Activated T-helper 9 cell treated with anti-CD3 and anti-CD28 coated beads, Interleukin-2, amount 50 U/mL, for 16 hours (primary cell): ENCODE data around the gene GOT1.

Experiments used
- DNase-seq: peaks from one replicate; pipeline ENCODE4 v3.0.0-alpha.2; 2020; ENCODE audit warnings: low read depth

The GOT1 gene

DNA sequence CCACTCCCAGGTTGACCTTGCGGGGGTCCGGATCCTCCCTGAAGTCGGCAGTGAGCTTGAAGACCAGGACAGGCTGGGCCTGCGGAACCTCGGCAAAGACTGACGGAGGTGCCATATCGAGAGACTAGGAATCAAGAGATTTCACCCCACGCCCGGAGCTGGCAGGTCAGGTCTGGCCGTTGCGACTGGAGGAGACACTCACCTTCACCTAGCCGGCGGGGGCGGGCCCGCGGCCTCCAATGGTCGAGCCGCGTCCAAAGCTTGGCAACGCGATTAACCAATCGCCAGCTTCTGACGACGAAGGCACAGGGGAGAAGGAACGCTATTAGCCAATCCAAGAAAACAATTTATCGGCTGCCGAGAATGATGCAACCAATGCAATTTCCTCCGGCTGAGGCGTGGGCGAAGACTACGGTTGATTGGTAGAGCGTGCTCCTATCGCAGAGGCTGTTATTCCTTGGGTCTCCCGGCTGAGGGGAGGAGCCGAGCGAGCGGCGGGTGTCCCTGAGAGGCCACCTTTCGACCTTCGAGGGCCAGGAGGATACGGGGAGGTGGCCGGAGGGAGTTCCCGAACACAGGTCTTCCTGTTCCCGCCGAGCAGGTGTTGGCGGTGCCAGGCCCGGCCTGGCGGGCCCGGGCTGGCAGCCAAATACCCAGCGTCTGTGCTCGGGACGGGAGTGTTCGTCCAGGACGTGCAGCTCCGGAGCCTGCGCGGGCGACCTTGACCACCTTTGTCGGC lies at the start of gene GOT1:
TSS of gene GOT1 (minus strand) at position 174 of the 739 bp plus-strand sequence. CDS start at position 115, 59 bp downstream.
- peak; percentile 89 for DNase-seq

DNA sequence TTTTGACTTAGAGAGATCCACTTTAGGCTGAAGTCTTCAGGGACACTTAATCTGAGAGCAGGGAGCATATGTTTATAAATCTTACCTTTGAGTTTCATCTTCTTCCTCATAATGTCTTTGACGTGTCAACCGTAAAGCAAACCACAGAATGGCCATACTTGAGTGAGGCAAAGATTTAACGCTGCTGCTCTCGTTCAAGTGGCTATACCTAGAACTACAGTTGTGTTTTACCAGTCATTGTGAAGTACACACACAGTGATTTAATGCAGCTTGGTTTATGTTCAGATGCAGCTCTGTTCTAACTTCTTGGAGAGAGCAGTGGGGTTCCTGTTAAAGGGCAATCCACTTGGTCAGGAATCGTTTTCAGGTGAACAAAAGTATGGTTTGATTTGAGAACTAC lies 39.9 kb upstream of the GOT1 start:
- DNase-seq: no peak

DNA sequence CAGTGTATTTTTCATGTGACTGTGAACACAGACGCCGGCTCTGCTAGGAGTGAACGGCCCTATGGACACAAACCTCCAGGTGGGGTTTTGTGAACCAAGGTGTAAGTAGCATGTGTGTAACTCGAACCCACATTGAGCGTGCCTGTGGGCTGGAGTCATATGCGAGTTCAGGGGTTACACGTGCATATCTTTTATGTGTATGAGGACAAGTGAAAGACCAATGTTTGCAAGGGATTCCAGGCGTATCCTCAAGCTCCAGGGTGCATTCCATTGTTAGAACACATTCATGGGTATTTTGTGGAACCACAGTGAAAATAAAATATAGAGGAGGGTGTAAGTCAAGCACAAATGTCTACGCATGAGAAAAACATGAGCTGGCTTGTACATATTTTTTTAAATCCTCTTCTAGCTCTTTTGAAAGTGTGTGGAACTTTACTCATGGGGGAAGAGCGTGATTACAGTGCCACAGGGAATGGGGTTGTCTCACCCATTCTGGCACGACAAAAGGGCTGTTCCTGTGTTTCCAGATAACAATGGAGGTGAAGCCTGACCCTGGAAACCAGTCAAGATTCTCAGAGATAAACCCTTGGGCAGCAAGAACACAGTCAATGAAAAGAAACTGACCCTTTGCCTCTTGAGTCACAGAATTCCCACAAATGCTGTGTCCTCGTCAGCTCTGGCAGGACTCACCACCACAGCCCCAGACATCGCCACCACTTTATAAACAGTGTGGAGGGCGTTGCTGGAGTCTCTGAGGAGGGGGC lies 37.0 kb upstream of the GOT1 start:
- DNase-seq: no peak

DNA sequence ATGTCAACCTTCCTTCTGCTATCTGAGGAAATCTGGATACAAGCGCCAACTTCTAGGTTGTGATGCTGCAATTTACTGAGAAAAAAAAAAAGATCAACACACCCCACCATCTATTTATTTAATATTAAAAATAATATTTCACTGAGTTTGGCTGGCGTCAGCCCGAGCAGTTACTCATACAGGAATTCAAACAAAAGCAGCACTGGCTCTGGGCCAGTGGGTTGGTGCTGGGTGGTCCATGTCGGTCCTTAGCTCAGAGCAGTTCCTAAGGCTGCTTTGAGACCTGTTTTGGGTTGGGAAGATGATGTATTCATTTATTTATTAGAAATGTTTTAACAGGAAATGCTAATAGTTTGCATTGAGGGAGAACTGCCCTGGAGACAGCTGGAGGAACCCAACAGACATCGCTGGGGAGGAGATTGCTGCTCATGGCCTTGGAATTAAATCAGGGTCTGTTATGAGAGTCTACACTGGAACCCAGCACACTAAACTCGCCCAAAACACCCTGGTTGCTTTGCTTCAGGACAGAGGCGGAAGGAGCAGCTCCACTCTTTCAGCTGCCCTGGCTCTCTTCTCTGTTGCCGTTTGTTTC lies 36.3 kb upstream of the GOT1 start:
- no peak for DNase-seq

DNA sequence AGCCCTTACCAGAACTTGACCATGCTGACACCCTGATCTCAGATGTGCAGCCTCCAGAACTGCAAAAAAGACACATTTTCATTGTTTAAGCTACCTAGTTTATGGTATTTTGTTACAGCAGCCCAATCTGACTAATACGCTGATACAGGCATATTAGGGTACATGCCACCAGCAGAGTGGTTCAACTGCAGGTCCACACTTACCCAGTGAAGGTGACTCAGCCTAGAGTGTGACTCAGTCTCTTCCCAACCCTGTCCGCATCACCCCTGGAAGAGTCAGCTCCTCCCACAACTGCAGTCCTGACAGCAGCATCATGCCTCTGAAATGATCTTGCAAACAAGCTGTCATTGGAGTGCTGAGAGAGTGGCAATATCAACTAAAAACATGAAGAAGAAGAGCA lies 30.8 kb upstream of the GOT1 start:
- DNase-seq: no peak

DNA sequence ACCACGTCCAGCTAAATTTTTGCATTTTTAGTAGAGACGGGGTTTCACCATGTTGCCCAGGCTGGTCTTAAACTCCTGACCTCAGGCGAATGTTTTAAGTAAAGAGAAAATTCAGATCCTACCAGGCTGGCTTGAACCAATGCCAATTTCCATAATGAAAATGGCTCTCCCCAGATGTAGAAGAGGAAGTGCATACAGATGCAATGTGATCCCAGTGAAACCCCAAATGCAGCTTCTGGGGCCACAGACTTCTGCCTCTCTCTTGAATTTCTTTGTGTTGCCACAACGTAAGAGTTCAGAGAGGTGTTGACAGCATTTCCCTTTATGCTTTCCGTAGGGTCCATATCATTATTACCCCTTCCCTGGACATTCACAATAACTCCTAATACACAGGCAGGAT lies 29.6 kb upstream of the GOT1 start:
- no peak for DNase-seq

DNA sequence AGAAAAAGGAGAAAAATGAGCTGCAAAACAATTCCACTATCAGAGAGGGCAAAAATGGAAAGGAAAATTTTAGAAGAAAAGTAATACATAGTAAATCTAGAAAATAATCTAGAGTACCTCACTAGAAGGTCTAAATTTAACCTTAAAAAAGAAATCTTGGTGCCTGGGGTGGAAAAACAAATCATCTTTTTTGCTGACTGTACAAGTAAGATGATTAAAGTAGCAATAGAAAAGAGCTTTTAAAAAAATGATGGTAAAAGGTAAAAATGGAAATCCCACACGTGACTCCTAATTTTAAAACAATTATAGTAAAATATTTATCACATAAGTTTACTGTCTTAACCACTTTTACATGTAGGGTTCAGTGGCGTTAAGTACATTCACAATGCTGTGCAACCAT lies 28.8 kb upstream of the GOT1 start:
- no peak for DNase-seq

DNA sequence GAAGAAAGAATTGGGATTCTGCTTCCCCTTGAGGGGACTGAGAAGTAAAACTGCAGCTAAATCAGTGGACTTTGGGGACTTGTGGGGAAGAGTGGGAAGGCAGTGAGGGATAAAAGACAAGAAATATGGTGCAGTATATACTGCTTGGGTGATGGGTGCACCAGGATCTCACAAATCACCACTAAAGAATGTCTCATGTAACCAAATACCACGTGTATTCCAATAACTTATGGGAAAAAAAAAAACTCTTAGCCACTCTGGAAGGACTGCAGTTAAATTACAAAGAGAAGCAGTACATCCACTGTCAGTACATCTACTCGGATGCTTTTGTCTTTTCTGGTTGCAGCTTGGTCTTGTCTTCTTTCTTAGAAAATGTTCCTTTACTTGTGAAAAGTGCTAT lies 27.4 kb upstream of the GOT1 start:
- DNase-seq: no peak

DNA sequence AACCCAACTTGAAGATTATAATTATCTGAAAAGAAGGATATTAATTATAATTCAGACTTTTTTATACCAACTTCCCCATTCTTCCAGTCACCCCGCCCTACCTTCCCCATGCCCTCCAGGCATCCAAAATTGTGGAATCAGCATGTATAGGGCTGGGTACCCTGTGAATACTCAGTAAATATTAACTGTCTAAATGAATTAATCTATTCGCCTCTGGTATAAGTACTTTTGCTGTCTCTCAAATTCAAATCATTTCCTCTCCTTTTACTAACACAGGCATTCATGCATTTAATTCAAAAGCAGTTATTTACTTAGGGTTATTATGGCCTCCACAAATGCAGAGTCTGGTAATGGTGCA lies 26.5 kb upstream of the GOT1 start:
- no peak for DNase-seq

DNA sequence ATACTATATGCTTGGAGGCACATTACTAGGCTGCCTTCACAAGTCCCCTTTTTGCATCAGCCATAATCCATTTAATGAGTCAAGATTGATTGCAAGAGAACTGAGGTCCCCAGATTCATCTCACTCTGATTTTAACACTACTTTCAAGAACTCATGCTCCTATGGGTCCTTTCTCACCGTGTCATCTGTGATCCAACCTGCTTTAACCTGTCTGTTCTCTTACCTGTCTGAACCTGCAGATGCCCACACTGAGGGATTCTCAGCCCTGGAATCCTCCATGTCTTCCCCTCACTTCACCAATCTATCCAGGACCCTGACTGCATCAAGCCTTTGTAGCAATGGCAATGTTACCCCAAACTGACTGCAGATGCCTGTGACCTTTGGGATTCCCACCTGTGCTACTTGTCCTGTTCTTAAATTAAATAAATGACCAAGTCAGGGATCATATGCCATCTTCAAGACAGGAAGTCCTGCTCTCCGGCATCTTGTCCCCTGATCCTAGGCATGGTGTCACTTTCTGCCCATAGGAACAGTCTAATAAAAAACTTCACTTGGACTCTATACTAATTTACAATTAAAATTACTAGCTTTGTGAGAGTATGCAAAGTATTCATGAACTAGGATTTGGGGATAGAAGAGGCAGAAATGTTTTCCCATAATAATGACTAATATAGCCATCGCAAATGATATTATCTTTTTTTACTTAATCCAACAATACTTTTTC lies 25.9 kb upstream of the GOT1 start:
- DNase-seq: no peak

DNA sequence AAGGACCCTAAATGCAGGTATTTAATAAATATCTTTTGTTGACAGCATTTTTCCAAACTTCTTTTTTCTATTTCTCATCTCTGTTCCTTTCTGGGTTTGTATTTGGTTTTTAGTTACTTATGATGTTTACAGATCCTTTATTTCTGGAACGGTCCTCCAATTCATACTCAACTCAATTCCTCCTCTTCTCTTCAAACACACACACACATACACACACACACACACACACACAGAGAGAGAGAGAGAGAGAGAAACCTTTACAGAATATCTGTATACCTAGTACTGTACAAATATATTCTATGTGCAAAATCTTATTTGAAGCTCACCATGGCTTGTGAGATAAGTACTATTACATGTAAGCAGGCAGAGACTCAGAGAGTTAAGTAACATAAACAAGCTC lies 21.6 kb upstream of the GOT1 start:
- DNase-seq: no peak

DNA sequence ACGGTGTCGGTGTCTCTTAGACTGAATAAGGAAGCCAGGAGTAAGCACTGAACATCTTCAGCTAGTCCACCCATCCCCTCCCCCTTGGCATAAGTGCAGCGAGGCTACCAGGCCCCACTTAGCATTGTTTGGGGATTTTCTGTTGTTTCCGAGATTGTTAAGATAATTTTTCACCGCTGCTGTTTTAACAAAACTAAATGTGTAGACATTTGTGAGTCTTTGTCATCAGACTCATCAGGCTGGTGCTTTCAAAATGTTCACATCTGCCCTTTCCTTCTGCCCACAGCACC lies 21.0 kb upstream of the GOT1 start:
- no peak for DNase-seq

DNA sequence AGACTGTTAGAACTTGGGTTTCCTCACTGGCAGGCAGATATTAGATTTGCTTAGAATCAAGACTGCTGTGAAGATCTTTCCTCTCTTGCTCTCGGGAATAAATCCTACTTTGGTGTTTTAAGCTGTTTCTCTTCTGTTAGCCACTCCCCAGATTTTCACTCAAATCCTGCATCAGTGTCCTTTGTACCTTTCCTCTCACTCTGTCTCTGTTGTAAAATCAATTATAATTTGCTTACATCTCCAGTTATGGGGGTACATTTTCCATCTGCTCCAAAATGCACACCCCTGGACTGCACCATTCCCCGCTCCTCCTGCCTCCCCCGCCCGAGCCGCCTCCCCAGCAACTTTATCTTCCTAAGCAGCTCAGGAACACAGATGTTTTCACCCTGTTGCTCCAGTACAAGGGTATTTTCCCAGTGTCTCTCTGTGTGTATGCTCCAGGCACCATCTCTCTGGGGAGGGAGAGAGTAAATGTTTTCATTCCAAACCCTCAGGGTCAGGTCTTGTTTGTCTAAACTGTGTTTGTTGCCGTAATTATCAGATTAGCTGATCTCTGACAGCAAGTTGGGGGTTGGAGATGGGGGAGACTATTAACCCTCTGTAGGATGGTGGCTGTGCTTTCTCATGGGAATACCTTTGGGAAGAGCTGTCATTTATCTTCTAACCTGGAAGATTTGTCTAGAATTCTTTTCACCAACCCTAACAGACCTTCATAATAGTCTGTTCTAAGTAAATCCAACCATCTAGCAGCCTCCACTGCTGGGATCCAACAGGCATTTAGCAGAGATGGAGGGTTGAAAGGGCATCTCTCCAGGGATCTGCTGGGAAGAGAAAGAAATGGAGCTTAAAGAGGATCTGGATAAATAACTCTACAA lies 20.4 kb upstream of the GOT1 start:
- DNase-seq: no peak

DNA sequence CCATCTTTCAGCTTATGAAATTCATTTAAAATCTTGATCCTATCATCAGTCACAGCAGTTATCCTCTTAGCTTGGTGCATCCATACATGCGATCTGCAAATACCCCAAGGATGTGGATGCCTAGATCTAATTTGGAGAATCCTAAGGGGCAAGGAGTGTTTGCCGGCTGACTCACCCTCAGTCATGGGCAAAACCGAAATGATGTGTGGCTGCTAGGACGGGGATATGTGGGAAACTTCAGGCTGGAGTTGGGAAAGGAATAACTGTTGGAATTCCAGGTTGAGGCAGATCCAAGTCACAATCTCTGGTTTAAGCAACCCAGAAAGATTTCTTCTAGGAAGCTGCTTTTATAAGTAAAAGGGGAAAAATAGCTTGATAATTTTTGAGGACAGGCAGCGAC lies 19.7 kb upstream of the GOT1 start:
- DNase-seq: no peak

DNA sequence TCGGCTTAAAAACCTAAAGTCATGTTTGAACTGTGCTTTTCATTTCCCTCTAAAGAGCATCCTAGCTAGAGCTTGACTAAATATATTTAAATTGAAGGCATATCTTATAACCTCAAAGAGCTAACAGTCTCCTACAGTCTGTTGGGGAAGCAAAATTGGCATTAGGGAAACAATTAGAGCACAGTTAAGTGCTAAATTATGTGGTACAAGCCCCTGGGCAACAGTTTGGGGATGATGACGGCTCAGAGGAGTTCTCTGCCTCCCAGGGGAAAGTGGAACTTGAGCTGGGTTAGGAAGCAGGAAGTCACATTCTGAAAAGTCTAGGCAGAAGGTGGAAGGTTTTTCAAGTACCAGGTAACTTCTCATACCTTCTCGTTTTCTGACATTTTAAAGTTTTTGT lies 18.6 kb upstream of the GOT1 start:
- DNase-seq: no peak

DNA sequence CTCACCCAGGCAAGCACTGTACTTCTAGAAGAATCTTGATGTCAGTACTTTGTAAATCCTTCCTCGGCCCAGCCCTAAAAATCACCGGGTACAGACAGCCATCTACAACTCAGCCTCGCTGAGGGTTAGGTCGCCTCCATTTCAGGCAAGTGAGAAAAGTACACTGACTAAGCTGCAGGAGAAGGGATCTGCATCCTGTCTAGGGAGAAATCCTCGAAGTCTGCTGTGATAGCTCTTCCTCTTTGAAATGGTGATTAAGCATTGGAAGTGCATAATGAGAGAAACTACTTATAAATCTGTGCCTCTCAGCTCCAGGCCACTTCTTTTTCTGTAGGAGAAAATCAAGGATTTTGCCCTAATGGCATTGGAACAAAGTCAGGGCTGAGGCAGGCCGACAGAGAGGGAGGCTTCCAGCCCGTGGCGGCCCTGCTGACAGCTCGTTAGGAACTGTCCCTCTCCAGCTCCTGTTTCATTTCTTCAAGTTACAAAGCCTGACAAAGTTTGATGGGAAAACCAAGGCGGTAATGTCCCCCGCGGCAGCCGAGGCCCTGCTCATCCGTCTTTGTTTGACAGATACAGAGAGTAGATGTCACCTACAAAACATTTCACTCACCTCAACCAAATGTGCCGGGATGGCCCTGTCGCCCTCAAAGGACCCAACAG lies 14.1 kb upstream of the GOT1 start:
- DNase-seq: no peak

DNA sequence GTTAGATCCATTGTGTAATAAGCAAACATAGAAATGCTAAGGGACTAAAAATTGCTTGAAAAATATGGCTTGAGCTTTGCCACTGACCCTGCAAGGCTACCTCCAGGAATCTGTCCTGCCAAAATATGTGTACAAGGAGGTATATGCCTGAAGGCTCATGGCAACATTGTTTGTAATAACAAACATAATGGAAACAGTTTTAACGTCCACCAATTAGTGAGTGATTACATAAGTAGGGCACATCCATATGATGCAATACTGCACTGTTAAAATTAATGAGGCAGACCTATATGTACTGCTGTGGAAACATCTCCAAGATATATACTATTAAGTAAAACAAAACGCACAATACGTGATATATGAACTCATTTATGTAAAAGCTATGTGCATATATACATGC lies 13.1 kb upstream of the GOT1 start:
- DNase-seq: no peak

DNA sequence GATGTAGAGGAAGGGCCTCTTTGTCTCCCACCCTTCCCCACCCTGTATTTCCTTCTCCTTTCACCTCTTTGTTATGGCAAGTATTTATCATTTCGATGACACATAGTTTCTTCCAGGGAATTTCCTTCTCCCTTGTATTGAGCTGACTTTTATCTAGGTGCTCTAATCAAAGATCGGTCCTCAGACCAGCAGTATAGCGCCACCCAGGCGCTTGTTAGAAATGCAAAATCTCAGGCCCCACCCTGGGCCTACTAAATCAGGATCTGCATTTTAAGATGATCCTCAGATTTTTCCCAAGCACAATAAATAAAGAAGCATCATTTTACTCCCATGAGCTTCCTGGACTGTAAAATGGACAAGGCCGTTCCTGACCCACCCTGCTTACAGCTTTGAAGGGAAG lies 12.0 kb upstream of the GOT1 start:
- no peak for DNase-seq

DNA sequence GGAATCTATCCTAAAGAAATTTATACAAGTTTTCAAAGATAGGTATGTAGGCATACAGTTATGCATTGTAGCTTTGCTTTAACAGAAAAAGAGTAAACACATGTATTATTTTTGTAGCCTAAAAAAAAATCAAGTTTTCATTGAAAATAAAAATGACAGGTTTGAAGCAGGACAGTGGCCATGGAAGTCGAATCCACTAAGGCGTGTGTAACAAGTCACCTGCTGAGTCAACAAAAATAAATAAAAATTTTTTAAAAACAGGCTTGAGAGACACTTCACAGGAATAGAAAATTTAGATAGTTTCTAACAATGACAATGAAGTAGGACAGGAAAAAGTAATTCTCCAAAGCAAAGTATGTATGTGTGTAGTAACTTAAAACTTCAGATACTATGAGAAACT lies 8.5 kb upstream of the GOT1 start:
- no peak for DNase-seq

DNA sequence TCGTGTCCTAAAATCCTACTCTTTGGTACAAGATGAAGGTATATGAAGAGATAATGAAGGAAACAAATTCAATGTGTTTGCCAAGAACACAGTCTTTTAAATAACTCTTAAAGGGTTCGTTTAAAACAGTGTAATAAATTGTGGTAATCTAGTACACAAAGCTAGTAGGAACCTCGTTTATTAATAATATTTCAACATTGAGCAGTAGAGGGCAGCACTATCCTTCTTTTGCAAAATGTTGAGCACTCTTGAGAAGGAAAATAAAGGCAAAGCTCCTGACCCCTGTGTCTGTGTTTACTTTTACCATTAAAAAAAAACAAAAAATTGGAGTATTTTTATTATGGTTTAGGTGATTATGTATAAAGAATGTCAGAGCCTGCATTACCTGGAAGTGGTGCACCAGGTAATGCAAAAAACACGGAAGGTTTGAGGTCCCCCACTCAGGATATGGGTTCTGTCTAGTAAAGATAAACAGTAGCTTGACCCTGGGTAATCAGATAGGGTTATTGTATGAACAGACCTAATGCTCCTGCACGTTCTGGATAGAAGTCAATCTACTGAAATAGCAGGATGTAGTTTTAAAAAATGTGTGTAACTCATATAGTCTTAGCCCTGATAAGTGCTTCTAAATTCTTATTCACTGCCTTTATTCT lies 5.7 kb upstream of the GOT1 start:
- DNase-seq: no peak
